ENCODE measurements around the gene TEX261.

TEX261 gene

DNA sequence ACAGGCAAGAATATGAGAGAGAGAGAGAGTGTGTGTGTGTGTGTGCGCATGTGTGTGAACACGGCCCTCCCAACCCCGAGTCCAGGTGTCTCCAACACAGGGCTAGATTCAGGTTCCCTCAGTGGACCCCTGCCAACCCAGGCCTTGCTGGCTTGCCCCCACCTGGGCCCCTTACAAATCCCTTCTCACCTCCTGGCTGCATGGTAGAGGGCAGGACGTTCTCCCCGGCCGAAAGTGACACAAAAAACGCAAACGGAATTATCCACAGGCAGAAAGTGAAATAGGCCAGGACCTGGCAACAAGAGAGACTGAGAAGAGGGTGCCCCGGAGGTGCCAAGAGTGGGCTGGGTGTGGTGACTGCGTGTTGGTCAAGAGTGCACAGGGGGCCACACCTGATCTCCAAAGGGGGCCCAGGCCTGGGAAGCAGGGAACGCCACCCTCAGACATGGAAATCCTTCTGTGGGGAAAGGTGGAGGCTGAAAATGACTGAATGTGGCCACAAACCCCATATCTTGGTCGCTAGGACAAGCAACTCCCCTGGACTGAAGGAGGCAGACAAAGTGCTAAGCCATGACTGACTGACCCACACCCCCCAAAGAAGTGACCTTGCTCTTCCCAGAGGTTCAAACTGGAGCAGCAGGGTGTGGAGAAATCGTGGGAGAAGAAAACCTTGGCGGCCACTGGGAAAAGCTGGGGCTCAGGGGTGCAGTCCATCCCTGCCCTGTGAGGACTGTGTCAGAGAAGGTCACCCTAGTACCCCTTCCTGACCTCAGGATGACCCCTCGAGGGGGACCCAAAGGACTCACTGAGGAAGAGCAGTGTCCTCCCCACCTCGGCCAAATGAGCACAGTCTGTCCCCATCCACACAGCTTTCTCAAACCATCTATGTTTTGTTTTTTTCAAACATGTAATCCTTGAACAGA is 5.7 kb downstream of the TEX261 start:
- Histone ChIP-seq H3K9me3 (ENCODE audit: control insufficient read depth in 2 of 2, low read length in 2 of 2) (no peaks in the 10 kb centered on the region), H3K4me1 (ENCODE audit: control insufficient read depth in 2 of 2, insufficient read depth in 2 of 2, low read length in 2 of 2) (peaks cover 10 to 13% of the 10 kb centered on the region in 2 donors), H3K27ac (ENCODE audit: low read depth in 2 of 2, low read length in 2 of 2) (no peak overlapping the region), H3K36me3 (ENCODE audit: control insufficient read depth in 2 of 2, insufficient read depth in 2 of 2, low read length in 2 of 2) (peaks cover 33 to 64% of the 10 kb centered on the region in 2 donors), H3K27me3 (ENCODE audit: control insufficient read depth in 2 of 2, insufficient read depth in 2 of 2, low read length in 2 of 2) (no peaks in the 10 kb centered on the region), H3K4me3 (ENCODE audit: low read length in 2 of 2) (no peak overlapping the region), H3K9ac (ENCODE audit: low read depth in 1 of 2, low read length in 2 of 2) (no peak overlapping the region)

DNA sequence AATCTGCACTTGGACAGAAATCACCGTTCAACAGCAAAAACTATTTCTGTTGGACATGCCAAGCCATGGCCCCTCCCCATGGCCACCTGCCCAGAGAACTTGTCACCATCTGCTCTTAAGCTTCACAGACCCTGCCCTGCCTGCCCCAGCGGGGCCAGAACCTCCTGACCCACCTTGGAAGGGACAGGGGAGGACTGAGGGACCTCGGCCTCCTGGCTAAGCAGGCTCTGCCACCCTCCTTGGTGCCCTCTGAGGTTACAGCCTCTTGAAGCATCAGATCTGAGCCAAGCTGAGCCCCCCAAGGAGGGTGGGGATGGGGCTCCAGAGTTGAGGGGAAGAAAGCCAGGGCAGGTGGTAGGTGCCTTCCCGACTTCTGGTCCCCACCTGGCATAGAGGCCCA is 6.5 kb downstream of the TEX261 start:
- Histone ChIP-seq H3K4me1 (ENCODE audit: control insufficient read depth in 2 of 2, insufficient read depth in 2 of 2, low read length in 2 of 2) (peaks cover 1 to 5% of the 10 kb centered on the region in 2 donors), H3K9me3 (ENCODE audit: control insufficient read depth in 2 of 2, low read length in 2 of 2) (no peaks in the 10 kb centered on the region), H3K27me3 (ENCODE audit: control insufficient read depth in 2 of 2, insufficient read depth in 2 of 2, low read length in 2 of 2) (no peaks in the 10 kb centered on the region), H3K4me3 (ENCODE audit: low read length in 2 of 2) (no peak overlapping the region), H3K27ac (ENCODE audit: low read depth in 2 of 2, low read length in 2 of 2) (no peak overlapping the region), H3K9ac (ENCODE audit: low read depth in 1 of 2, low read length in 2 of 2) (no peak overlapping the region), H3K36me3 (ENCODE audit: control insufficient read depth in 2 of 2, insufficient read depth in 2 of 2, low read length in 2 of 2) (peaks cover 33 to 69% of the 10 kb centered on the region in 2 donors)

- Histone ChIP-seq H3K27me3 (ENCODE audit: control insufficient read depth in 2 of 2, insufficient read depth in 2 of 2, low read length in 2 of 2) (no peaks in the 10 kb centered on the region), H3K4me1 (ENCODE audit: control insufficient read depth in 2 of 2, insufficient read depth in 2 of 2, low read length in 2 of 2) (peaks cover 0 to 3% of the 10 kb centered on the region in 2 donors), H3K9me3 (ENCODE audit: control insufficient read depth in 2 of 2, low read length in 2 of 2) (no peaks in the 10 kb centered on the region), H3K4me3 (ENCODE audit: low read length in 2 of 2) (no peak overlapping the region), H3K9ac (ENCODE audit: low read depth in 1 of 2, low read length in 2 of 2) (no peak overlapping the region), H3K36me3 (ENCODE audit: control insufficient read depth in 2 of 2, insufficient read depth in 2 of 2, low read length in 2 of 2) (peaks cover 33 to 67% of the 10 kb centered on the region in 2 donors), H3K27ac (ENCODE audit: low read depth in 2 of 2, low read length in 2 of 2) (no peak overlapping the region)
These were observed 7.3 kb downstream of the TEX261 start for GRCh38 chr2:70987386-70987785.

GRCh38 chr2:70986499-70987189 is 8.0 kb downstream of the TEX261 start:
- H3K4me1 ChIP-seq (ENCODE audit: control insufficient read depth in 2 of 2, insufficient read depth in 2 of 2, low read length in 2 of 2), result peaks cover 0 to 3% of the 10 kb centered on the region in 2 donors
- no peak overlapping the region for H3K4me3 ChIP-seq (ENCODE audit: low read length in 2 of 2)
- no peak overlapping the region for H3K9ac ChIP-seq (ENCODE audit: low read depth in 1 of 2, low read length in 2 of 2)
- no peak overlapping the region for H3K27ac ChIP-seq (ENCODE audit: low read depth in 2 of 2, low read length in 2 of 2)
- no peaks in the 10 kb centered on the region for H3K27me3 ChIP-seq (ENCODE audit: control insufficient read depth in 2 of 2, insufficient read depth in 2 of 2, low read length in 2 of 2)
- no peaks in the 10 kb centered on the region for H3K9me3 ChIP-seq (ENCODE audit: control insufficient read depth in 2 of 2, low read length in 2 of 2)
- peaks cover 33 to 64% of the 10 kb centered on the region in 2 donors for H3K36me3 ChIP-seq (ENCODE audit: control insufficient read depth in 2 of 2, insufficient read depth in 2 of 2, low read length in 2 of 2)

DNA sequence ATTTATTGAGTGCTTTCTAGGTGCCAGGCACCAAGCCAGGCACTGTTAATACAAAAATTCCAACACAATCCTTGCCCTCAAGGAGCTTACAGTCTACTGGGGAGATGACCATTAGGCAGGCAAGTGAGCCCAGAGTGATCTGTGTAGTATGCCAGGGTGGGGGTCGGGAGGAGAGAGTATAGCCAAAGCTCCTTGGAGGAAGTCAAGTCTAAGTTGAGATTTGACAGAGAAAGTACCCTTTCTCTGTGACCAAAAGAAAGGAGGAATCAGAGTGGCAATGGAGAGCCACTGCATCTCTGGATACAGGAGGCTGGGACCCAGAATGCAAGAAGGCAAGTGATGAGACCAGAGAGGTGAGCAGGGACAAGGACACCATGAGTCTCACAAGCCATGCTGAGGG is 8.7 kb downstream of the TEX261 start:
- H3K27ac ChIP-seq (ENCODE audit: low read depth in 2 of 2, low read length in 2 of 2), result no peak overlapping the region
- H3K27me3 ChIP-seq (ENCODE audit: control insufficient read depth in 2 of 2, insufficient read depth in 2 of 2, low read length in 2 of 2), result no peaks in the 10 kb centered on the region
- H3K9me3 ChIP-seq (ENCODE audit: control insufficient read depth in 2 of 2, low read length in 2 of 2), result no peaks in the 10 kb centered on the region
- H3K36me3 ChIP-seq (ENCODE audit: control insufficient read depth in 2 of 2, insufficient read depth in 2 of 2, low read length in 2 of 2), result peaks cover 33 to 58% of the 10 kb centered on the region in 2 donors
- peaks cover 0 to 3% of the 10 kb centered on the region in 2 donors for H3K4me1 ChIP-seq (ENCODE audit: control insufficient read depth in 2 of 2, insufficient read depth in 2 of 2, low read length in 2 of 2)
- H3K4me3 ChIP-seq (ENCODE audit: low read length in 2 of 2), result no peak overlapping the region
- no peak overlapping the region for H3K9ac ChIP-seq (ENCODE audit: low read depth in 1 of 2, low read length in 2 of 2)

- no peak overlapping the region for H3K9ac ChIP-seq (ENCODE audit: low read depth in 1 of 2, low read length in 2 of 2)
- peaks cover 30 to 51% of the 10 kb centered on the region in 2 donors for H3K36me3 ChIP-seq (ENCODE audit: control insufficient read depth in 2 of 2, insufficient read depth in 2 of 2, low read length in 2 of 2)
- H3K27me3 ChIP-seq (ENCODE audit: control insufficient read depth in 2 of 2, insufficient read depth in 2 of 2, low read length in 2 of 2), result no peaks in the 10 kb centered on the region
- peaks cover 0 to 3% of the 10 kb centered on the region in 2 donors for H3K4me1 ChIP-seq (ENCODE audit: control insufficient read depth in 2 of 2, insufficient read depth in 2 of 2, low read length in 2 of 2)
- no peaks in the 10 kb centered on the region for H3K9me3 ChIP-seq (ENCODE audit: control insufficient read depth in 2 of 2, low read length in 2 of 2)
- no peak overlapping the region for H3K27ac ChIP-seq (ENCODE audit: low read depth in 2 of 2, low read length in 2 of 2)
- no peak overlapping the region for H3K4me3 ChIP-seq (ENCODE audit: low read length in 2 of 2)
These were observed 9.4 kb downstream of the TEX261 start for GRCh38 chr2:70985283-70985688.

DNA sequence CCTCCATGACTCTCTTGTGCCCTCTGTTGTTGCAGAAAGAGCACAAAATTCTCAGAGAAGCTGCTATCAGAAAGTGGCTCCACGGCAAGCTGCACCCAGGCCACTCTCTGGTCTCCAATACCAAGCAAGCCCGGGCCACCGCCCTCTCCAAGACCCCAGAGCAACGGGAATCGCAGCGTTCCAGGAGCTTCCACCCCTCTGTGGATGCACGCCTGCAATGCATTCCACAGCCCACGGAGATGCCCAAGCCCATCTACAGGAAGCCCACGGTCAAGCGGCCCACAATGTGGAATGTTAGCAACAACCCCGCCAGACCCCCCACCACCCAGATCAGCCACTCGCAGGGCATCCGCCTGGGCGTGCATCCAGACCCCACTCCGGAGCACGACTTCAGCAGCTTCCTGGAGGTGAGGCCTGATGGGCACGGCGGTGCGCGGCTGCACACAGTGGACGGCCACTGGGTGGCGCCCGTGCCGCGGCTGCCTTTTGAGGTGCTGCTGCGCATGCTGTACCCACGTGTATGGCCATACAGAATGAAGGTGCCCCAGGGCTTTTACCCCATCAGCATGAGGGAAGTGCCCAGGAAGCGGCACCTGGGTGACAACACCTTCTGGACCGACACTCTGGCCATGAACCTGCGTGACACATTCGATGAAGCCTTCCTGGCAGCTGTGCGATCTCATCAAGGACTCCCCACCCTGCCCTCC is 9.9 kb downstream of the TEX261 start:
- Histone ChIP-seq H3K9ac (ENCODE audit: low read depth in 1 of 2, low read length in 2 of 2) (no peak overlapping the region), H3K9me3 (ENCODE audit: control insufficient read depth in 2 of 2, low read length in 2 of 2) (no peaks in the 10 kb centered on the region), H3K27ac (ENCODE audit: low read depth in 2 of 2, low read length in 2 of 2) (no peak overlapping the region), H3K4me3 (ENCODE audit: low read length in 2 of 2) (no peak overlapping the region), H3K36me3 (ENCODE audit: control insufficient read depth in 2 of 2, insufficient read depth in 2 of 2, low read length in 2 of 2) (peaks cover 25 to 45% of the 10 kb centered on the region in 2 donors), H3K27me3 (ENCODE audit: control insufficient read depth in 2 of 2, insufficient read depth in 2 of 2, low read length in 2 of 2) (no peaks in the 10 kb centered on the region), H3K4me1 (ENCODE audit: control insufficient read depth in 2 of 2, insufficient read depth in 2 of 2, low read length in 2 of 2) (peaks cover 0 to 3% of the 10 kb centered on the region in 2 donors)

GRCh38 chr2:70984228-70984575 is 10.5 kb downstream of the TEX261 start:
- H3K4me3 ChIP-seq (ENCODE audit: low read length in 2 of 2), result no peak overlapping the region
- peaks cover 20 to 40% of the 10 kb centered on the region in 2 donors for H3K36me3 ChIP-seq (ENCODE audit: control insufficient read depth in 2 of 2, insufficient read depth in 2 of 2, low read length in 2 of 2)
- H3K9me3 ChIP-seq (ENCODE audit: control insufficient read depth in 2 of 2, low read length in 2 of 2), result no peaks in the 10 kb centered on the region
- H3K27ac ChIP-seq (ENCODE audit: low read depth in 2 of 2, low read length in 2 of 2), result no peak overlapping the region
- H3K4me1 ChIP-seq (ENCODE audit: control insufficient read depth in 2 of 2, insufficient read depth in 2 of 2, low read length in 2 of 2), result peaks cover 0 to 3% of the 10 kb centered on the region in 2 donors
- H3K27me3 ChIP-seq (ENCODE audit: control insufficient read depth in 2 of 2, insufficient read depth in 2 of 2, low read length in 2 of 2), result no peaks in the 10 kb centered on the region
- H3K9ac ChIP-seq (ENCODE audit: low read depth in 1 of 2, low read length in 2 of 2), result no peak overlapping the region

DNA sequence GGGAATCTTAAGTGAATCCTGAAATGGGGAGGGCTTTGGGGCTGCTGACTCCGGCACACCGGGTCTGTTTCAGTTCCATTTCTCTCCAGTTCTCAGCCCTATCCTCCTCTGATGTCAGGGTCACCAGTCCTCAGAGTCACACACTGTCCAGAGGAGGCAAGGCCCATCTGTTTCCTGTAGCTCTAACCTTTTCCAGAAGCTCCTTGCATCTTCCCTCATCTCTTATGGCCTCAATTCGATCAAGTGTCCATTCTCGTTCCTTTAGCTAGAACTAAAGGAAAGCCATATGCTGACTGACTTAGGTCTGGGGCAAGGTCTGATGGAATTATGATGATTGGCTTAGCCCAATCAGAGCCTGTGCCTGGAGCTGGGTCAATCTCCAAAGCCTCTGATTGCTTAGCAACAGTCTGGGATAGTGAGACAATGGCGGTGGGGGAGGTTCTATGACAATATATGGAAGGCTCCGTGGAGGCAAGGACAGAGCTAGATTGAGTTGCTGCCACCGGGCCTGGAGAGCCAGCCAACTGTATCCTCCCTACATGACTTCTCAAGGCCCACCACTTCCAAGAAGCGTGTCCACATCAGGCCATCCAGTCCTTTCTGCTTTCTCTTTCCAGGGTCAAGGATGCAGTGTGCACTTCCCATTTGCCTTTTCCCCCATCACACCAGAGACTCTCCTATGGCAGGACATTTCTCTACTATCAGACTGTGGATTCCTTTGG is 11.0 kb downstream of the TEX261 start:
- peaks cover 0 to 3% of the 10 kb centered on the region in 2 donors for H3K4me1 ChIP-seq (ENCODE audit: control insufficient read depth in 2 of 2, insufficient read depth in 2 of 2, low read length in 2 of 2)
- no peak overlapping the region for H3K9ac ChIP-seq (ENCODE audit: low read depth in 1 of 2, low read length in 2 of 2)
- no peaks in the 10 kb centered on the region for H3K9me3 ChIP-seq (ENCODE audit: control insufficient read depth in 2 of 2, low read length in 2 of 2)
- H3K27ac ChIP-seq (ENCODE audit: low read depth in 2 of 2, low read length in 2 of 2), result no peak overlapping the region
- H3K27me3 ChIP-seq (ENCODE audit: control insufficient read depth in 2 of 2, insufficient read depth in 2 of 2, low read length in 2 of 2), result no peaks in the 10 kb centered on the region
- H3K36me3 ChIP-seq (ENCODE audit: control insufficient read depth in 2 of 2, insufficient read depth in 2 of 2, low read length in 2 of 2), result peaks cover 15 to 35% of the 10 kb centered on the region in 2 donors
- no peak overlapping the region for H3K4me3 ChIP-seq (ENCODE audit: low read length in 2 of 2)

Measured in mucosa of rectum (tissue), 2 donors.